Fibroblast of lung (primary cell): ENCODE data around the gene TRAPPC12. TPM values are rescaled to one million over a fixed set of nuclear protein-coding genes. Genes with fewer than 3 reads are reported as not detected.
"Not testable (repeated sequence)": the region's sequence is repeated elsewhere in the genome, so short reads cannot be mapped to it uniquely, and the experiment has no call there.

Source experiments
- DNase-seq, 2 donors: peaks; one replicate each; pipeline versions ENCODE4 v3.0.0 to v3.0.0-alpha.2; 2010; ENCODE audit warnings: low read depth in 2 of 2
- H2AFZ ChIP-seq: 2 replicates; pipeline ENCODE4 v1.5.1; 2012; ENCODE audit warnings: low read length, control low read depth, inconsistent platforms
- H3K27ac ChIP-seq: 2 replicates; pipeline ENCODE4 v1.5.1; 2011; ENCODE audit warnings: low read length, control low read depth; ENCODE audit not compliant: insufficient read depth
- H3K27me3 ChIP-seq: 2 replicates; pipeline ENCODE4 v1.5.1; 2011; ENCODE audit warnings: mild to moderate bottlenecking, low read length; ENCODE audit not compliant: control insufficient read depth, insufficient read depth
- H3K36me3 ChIP-seq: 2 replicates; pipeline ENCODE4 v1.5.1; 2011; ENCODE audit warnings: low read length; ENCODE audit not compliant: control insufficient read depth, insufficient read depth
- H3K4me1 ChIP-seq: 2 replicates; pipeline ENCODE4 v1.5.1; 2011; ENCODE audit warnings: low read length; ENCODE audit not compliant: control insufficient read depth, insufficient read depth; ENCODE audit errors: extremely low read depth
- H3K4me2 ChIP-seq: 2 replicates; pipeline ENCODE4 v1.5.1; 2011; ENCODE audit warnings: low read length, control low read depth; ENCODE audit not compliant: insufficient read depth; ENCODE audit errors: extremely low read depth
- H3K4me3 ChIP-seq, 4 experiments: fragments of 200-600 bp in 1 of 4; sonication (generic) in 1 of 4; replicated peaks in 1 of 4; 2 replicates each; pipeline ENCODE4 v1.5.1; 2011 to 2016; ENCODE audit warnings: low read length in 4 of 4, low read depth in 3 of 4, mild to moderate bottlenecking in 3 of 4, control low read depth in 2 of 4, inconsistent platforms in 1 of 4, mixed read lengths in 1 of 4; ENCODE audit not compliant: insufficient read depth in 1 of 4; ENCODE audit errors: control extremely low read depth in 1 of 4
- H3K79me2 ChIP-seq: 2 replicates; pipeline ENCODE4 v1.5.1; 2012; ENCODE audit warnings: mild to moderate bottlenecking, low read length, inconsistent platforms; ENCODE audit not compliant: control insufficient read depth, insufficient read depth
- H3K9ac ChIP-seq: 2 replicates; pipeline ENCODE4 v1.5.1; 2011; ENCODE audit warnings: mild to moderate bottlenecking, low read length, control low read depth; ENCODE audit not compliant: insufficient read depth
- H3K9me3 ChIP-seq: 2 replicates; pipeline ENCODE4 v1.5.1; 2012; ENCODE audit warnings: low read depth, low read length; ENCODE audit not compliant: control insufficient read depth, insufficient read depth
- H4K20me1 ChIP-seq: 2 replicates; pipeline ENCODE4 v1.5.1; 2011; ENCODE audit warnings: low read length; ENCODE audit not compliant: control insufficient read depth, insufficient read depth; ENCODE audit errors: extremely low read depth
- EZH2 ChIP-seq: IDR thresholded peaks from 2 replicates; pipeline ENCODE4 v1.5.1; 2012; ENCODE audit warnings: low read length, control low read depth, mild to moderate bottlenecking; ENCODE audit errors: missing control alignments
- polyA plus RNA-seq, 2 donors: library from polyadenylated mRNA; depleted of rRNA in 1 of 2; stranded (reverse) in 1 of 2; unstranded in 1 of 2; fragments of >200 nt; gene quantifications; 2 replicates each; pipeline ENCODE4 v1.2.1, GENCODE V29; 2011 to 2012; ENCODE audit warnings: missing spikeins in 1 of 2
- total RNA-seq: library from RNA; depleted of rRNA; stranded (reverse); fragments of >200 nt; gene quantifications from 2 replicates; pipeline ENCODE4 v1.2.1, GENCODE V29; 2014
- TF ChIP-seq, protein P1 (sequence below), 2 donors: IDR thresholded peaks in 1 of 2; conservative IDR thresholded peaks in 1 of 2; 1 replicate in 1 of 2; 2 replicates in 1 of 2; pipeline ENCODE4 v1.5.1; 2011 to 2012; ENCODE audit warnings: low read length in 2 of 2, control low read depth in 1 of 2, inconsistent platforms in 1 of 2, low read depth in 1 of 2, mild to moderate bottlenecking in 1 of 2

Gene TRAPPC12
- total and polyA plus RNA-seq, 2 donors (not counting 1 experiment from before 2014, with no cell fraction given), result 33.7 to 53.2 TPM

DNA sequence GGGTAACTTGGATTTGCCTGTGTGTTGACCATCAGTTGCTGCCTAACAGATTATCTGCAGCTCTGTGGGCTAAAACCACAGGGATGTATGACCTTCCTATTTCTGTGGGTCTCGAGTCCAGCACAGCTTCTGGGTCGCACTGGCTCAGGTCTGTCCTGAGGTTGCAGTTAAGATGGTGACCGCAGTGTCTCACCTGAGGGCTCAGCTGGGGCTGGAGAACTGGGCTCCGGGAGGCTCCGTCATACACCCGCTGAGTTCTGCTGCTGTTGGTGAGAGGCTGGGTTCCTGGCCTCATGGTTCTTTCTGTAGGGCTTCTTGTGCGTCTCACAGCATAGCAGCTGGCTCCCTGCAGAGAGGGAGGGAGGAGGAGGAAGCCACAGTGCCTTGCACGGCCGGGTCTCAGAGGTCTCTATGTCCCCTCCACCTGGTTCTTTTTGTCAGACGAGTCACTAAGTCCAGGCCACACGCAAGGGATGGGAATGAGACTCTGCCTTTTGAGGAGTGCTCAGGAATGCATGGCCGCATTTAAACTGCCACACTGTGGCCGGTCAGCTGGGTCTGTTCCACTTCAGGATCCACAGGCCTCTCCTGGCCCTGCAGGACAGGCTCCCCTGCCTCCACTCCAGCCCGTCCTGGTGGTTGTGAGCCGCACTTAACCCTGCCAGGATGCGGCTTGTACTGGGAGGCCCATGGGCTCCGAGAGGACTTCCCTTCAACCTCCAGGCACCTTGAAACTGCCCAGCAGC lies 72.6 kb downstream of the TRAPPC12 start:
- Histone ChIP-seq H3K27ac (no peak overlapping the region), H3K79me2 (no peaks in the 10 kb centered on the region)
- no peak for DNase-seq

DNA sequence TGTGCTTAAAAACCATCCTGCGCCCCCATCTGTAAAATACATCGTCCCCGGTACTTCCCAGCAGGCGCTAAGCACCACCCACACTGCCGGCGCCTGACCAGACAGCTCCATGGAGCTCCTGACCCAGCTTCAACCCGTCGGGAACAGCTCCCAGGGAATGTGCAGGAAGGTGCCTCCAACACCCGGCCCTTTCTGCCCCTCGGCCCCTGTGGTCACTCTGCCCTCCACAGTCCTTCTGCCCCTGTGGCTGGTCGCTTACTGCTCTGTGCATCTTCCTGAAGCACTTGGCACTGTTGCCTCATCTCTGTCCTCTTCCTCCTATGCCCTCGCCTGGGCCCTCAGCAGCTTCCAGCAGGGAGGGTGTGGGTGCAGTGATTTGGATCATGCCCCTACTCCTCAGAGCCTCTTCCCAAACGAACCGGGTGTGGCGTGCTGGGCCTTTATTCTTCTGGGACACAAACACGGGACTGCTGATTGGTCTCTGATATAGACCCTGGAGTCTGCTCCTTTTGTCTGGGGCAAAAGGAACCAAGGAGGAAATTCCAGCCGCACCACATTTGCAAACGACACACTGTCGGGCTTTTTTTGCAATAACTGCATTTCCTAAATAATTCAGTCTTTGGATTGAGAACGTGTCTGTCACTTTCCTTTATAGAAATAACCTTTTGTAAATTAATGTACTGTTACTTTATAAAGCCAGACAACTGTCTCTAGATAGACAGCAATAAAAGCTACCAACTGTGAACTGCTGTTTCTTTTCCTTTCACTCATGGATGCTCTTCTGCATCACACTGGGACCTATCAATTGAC lies 73.9 kb downstream of the TRAPPC12 start:
- Histone ChIP-seq H2AFZ (no peak overlapping the region), H3K36me3 (peaks cover 4% of the 10 kb centered on the region), H3K27me3 (no peaks in the 10 kb centered on the region), H3K79me2 (no peaks in the 10 kb centered on the region), H4K20me1 (no peaks in the 10 kb centered on the region), H3K27ac (no peak overlapping the region), H3K9me3 (no peaks in the 10 kb centered on the region), H3K9ac (no peak overlapping the region), H3K4me1 (no peaks in the 10 kb centered on the region), H3K4me3 (no peak overlapping the region), H3K4me2 (no peak overlapping the region)
- DNase-seq, result no peak
- TF ChIP-seq, protein P1, sequence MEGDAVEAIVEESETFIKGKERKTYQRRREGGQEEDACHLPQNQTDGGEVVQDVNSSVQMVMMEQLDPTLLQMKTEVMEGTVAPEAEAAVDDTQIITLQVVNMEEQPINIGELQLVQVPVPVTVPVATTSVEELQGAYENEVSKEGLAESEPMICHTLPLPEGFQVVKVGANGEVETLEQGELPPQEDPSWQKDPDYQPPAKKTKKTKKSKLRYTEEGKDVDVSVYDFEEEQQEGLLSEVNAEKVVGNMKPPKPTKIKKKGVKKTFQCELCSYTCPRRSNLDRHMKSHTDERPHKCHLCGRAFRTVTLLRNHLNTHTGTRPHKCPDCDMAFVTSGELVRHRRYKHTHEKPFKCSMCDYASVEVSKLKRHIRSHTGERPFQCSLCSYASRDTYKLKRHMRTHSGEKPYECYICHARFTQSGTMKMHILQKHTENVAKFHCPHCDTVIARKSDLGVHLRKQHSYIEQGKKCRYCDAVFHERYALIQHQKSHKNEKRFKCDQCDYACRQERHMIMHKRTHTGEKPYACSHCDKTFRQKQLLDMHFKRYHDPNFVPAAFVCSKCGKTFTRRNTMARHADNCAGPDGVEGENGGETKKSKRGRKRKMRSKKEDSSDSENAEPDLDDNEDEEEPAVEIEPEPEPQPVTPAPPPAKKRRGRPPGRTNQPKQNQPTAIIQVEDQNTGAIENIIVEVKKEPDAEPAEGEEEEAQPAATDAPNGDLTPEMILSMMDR (conservative IDR thresholded peaks at IDR 0.05 in 1 of 2, IDR thresholded peaks at IDR 0.05 in 1 of 2; ENCODE audit: low read depth in 1 of 2, low read length in 2 of 2), result no peak
- no peak for TF ChIP-seq EZH2

More for the DNA sequence above, 72.6 kb downstream of the TRAPPC12 start:
- Histone ChIP-seq H3K9ac (no peak overlapping the region), H3K27me3 (no peaks in the 10 kb centered on the region), H3K4me3 (no peak overlapping the region), H3K4me1 (peaks cover 3% of the 10 kb centered on the region), H3K36me3 (no peaks in the 10 kb centered on the region), H4K20me1 (no peaks in the 10 kb centered on the region), H3K9me3 (no peaks in the 10 kb centered on the region), H3K4me2 (no peak overlapping the region), H2AFZ (no peak overlapping the region)
- no peak for TF ChIP-seq EZH2
- TF ChIP-seq, protein P1 (conservative IDR thresholded peaks at IDR 0.05 in 1 of 2, IDR thresholded peaks at IDR 0.05 in 1 of 2; ENCODE audit: low read depth in 1 of 2, low read length in 2 of 2), result no peak

DNA sequence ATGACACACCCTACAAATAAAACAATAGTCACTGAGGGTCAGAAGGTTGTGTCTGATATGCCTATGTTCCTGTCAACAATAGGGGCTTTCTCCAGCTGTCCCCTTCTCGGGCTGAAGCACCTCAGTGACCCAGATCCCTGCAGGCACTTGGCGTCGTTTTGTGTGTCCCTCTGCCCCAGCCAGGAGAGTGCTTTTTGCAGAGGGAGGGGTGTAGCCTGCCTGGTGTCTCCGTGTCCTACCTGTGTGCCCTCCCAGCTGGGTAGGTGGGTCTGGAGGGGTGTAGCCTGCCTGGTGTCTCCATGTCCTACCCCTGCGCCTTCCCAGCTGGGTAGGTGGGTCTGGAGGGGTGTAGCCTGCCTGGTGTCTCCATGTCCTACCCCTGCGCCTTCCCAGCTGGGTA lies 74.5 kb downstream of the TRAPPC12 start:
- not testable (repeated sequence) for H3K9ac ChIP-seq, DNase-seq, H3K27ac ChIP-seq, H3K4me3 ChIP-seq, H3K27me3 ChIP-seq, H4K20me1 ChIP-seq, H3K79me2 ChIP-seq, H3K4me1 ChIP-seq, H3K36me3 ChIP-seq, H2AFZ ChIP-seq, H3K4me2 ChIP-seq, H3K9me3 ChIP-seq
